ENCODE data around the gene LSP1. TPM values are rescaled to one million over a fixed set of nuclear protein-coding genes. Genes with fewer than 3 reads are reported as not detected.

The LSP1 gene
- total RNA-seq, 1 donor from 2014 or later, result 301 TPM

- Mint-ChIP-seq H3K27me3 (no peaks in the 10 kb centered on the region), H3K36me3 (ENCODE audit: low read depth) (no peaks in the 10 kb centered on the region), H3K4me3 (no peak overlapping the region), H3K27ac (no peak overlapping the region), H3K9me3 (no peaks in the 10 kb centered on the region), H3K4me1 (peaks cover 60% of the 10 kb centered on the region)
- ChIA-PET CTCF (interaction anchor here (0.9 to 1.4 kb wide), 4 partner anchors 11 to 188 kb away, joined by 3 to 4 read pairs (median 3); partner anchors contain the start of gene LSP1), POLR2A (interaction anchor here (0.6 to 2.9 kb wide), 7 partner anchors 10 to 1160 kb away, joined by 4 to 16 read pairs (median 5); partner anchors contain the start of genes LSP1 and TOLLIP)
- intact Hi-C loops (cut with micrococcal nuclease), result loop anchor here (1.0 kb wide), 1 partner anchor 11 kb away; no protein-coding TSS in a partner anchor
- no peak for ATAC-seq (ENCODE audit: low read depth)
- no peak for TF ChIP-seq CTCF (IDR thresholded peaks at IDR 0.05)
- DNase-seq, result no peak
Measured at GRCh38 chr11:1840780-1841480, 12.0 kb upstream of the LSP1 start.

GRCh38 chr11:1841511-1842148 lies 11.3 kb upstream of the LSP1 start:
- no peak for ATAC-seq (ENCODE audit: low read depth)
- Mint-ChIP-seq H3K27me3 (no peaks in the 10 kb centered on the region), H3K4me3 (no peak overlapping the region), H3K4me1 (peaks cover 67% of the 10 kb centered on the region), H3K9me3 (no peaks in the 10 kb centered on the region), H3K27ac (no peak overlapping the region), H3K36me3 (ENCODE audit: low read depth) (no peaks in the 10 kb centered on the region)
- DNase-seq, result no peak
- intact Hi-C loops (cut with micrococcal nuclease), result no loop called here
- no peak for TF ChIP-seq CTCF (IDR thresholded peaks at IDR 0.05)
- ChIA-PET CTCF (interaction anchor here (1.1 kb wide), 1 partner anchor 189 kb away, joined by 3 read pairs; no protein-coding TSS in a partner anchor), POLR2A (interaction anchor here (0.5 to 2.2 kb wide), 4 partner anchors 9 to 1161 kb away, joined by 4 to 16 read pairs (median 8); partner anchors contain the start of gene LSP1)

- H3K4me1 Mint-ChIP-seq, result peaks cover 73% of the 10 kb centered on the region
- intact Hi-C loops (cut with micrococcal nuclease), result no loop called here
Measured at GRCh38 chr11:1842149-1843097, 10.5 kb upstream of the LSP1 start.

GRCh38 chr11:1843098-1843473 lies 9.8 kb upstream of the LSP1 start:
- ChIA-PET POLR2A (interaction anchor here (0.8 kb wide), 1 partner anchor 9 kb away, joined by 4 read pairs; the partner anchor contains the start of gene LSP1), CTCF (no interaction called here)
- no peak for TF ChIP-seq CTCF (IDR thresholded peaks at IDR 0.05)
- peak overlapping the region; percentile 37 for H3K27ac Mint-ChIP-seq
- DNase-seq, result no peak
- ATAC-seq (ENCODE audit: low read depth), result no peak
- H3K4me3 Mint-ChIP-seq, result no peak overlapping the region
- H3K27me3 Mint-ChIP-seq, result no peaks in the 10 kb centered on the region
- intact Hi-C loops (cut with micrococcal nuclease), result no loop called here
- no peaks in the 10 kb centered on the region for H3K36me3 Mint-ChIP-seq (ENCODE audit: low read depth)
- peaks cover 74% of the 10 kb centered on the region for H3K4me1 Mint-ChIP-seq
- no peaks in the 10 kb centered on the region for H3K9me3 Mint-ChIP-seq

More at GRCh38 chr11:1842149-1843097, 10.5 kb upstream of the LSP1 start:
- Mint-ChIP-seq H3K4me3 (no peak overlapping the region), H3K36me3 (ENCODE audit: low read depth) (no peaks in the 10 kb centered on the region), H3K27ac (no peak overlapping the region), H3K27me3 (no peaks in the 10 kb centered on the region), H3K9me3 (no peaks in the 10 kb centered on the region)
- ATAC-seq (ENCODE audit: low read depth) (no peak), DNase-seq (no peak)
- ChIA-PET CTCF (no interaction called here), POLR2A (interaction anchor here (0.5 to 2.2 kb wide), 4 partner anchors 8 to 66 kb away, joined by 4 to 16 read pairs (median 8); partner anchors contain the start of gene LSP1)
- TF ChIP-seq CTCF (IDR thresholded peaks at IDR 0.05), result no peak

All from activated B cell treated with CpG ODN at 0.5 μM for 24 hours (primary cell).